SKM-1 (cell line): Measurements from ENCODE around the gene RPS25.
"Not testable (repeated sequence)": the region's sequence is repeated elsewhere in the genome, so short reads cannot be mapped to it uniquely, and the experiment has no call there.

Source experiments
- DNase-seq: peaks from one replicate; lab custom pipeline; 2025; ENCODE audit not compliant: unreplicated experiment; lab: John Stamatoyannopoulos, UW

RPS25 gene

GRCh38 chr11:119039471-119039870, 21.3 kb upstream of the RPS25 start:
- not testable (repeated sequence) for DNase-seq

GRCh38 chr11:119038884-119039283, 20.7 kb upstream of the RPS25 start:
- DNase-seq = no peak

- DNase-seq = no peak
These were observed 16.7 kb upstream of the RPS25 start for GRCh38 chr11:119034813-119035212.

- DNase-seq = not testable (repeated sequence)
These were observed 15.3 kb upstream of the RPS25 start for GRCh38 chr11:119033421-119033820.

GRCh38 chr11:119031912-119032280, 13.8 kb upstream of the RPS25 start:
- DNase-seq = no peak

GRCh38 chr11:119030329-119031047, 12.3 kb upstream of the RPS25 start, which contains the start of gene SLC37A4:
TSS of gene SLC37A4 (minus strand) at chr11:119030877.
- DNase-seq = peak; percentile 90

GRCh38 chr11:119030029-119030328, 11.8 kb upstream of the RPS25 start:
- no peak for DNase-seq

GRCh38 chr11:119029340-119030028, 11.3 kb upstream of the RPS25 start:
- DNase-seq = no peak

- no peak for DNase-seq
These were observed 10.9 kb upstream of the RPS25 start for GRCh38 chr11:119029069-119029339.

- DNase-seq = no peak
These were observed 10.4 kb upstream of the RPS25 start for GRCh38 chr11:119028346-119029068.

GRCh38 chr11:119027561-119028345, 9.6 kb upstream of the RPS25 start:
- no peak for DNase-seq

GRCh38 chr11:119026970-119027369, 8.8 kb upstream of the RPS25 start:
- no peak for DNase-seq

GRCh38 chr11:119025978-119026766, 8.0 kb upstream of the RPS25 start:
- DNase-seq = no peak

- no peak for DNase-seq
These were observed 7.4 kb upstream of the RPS25 start for GRCh38 chr11:119025541-119025940.

GRCh38 chr11:119025099-119025473, 6.9 kb upstream of the RPS25 start:
- no peak for DNase-seq

GRCh38 chr11:119024430-119025098, 6.4 kb upstream of the RPS25 start:
- DNase-seq = no peak

- no peak for DNase-seq
These were observed 5.6 kb upstream of the RPS25 start for GRCh38 chr11:119023741-119024140.

- no peak for DNase-seq
These were observed 3.5 kb upstream of the RPS25 start for GRCh38 chr11:119021631-119022030.

- no peak for DNase-seq
These were observed 1.9 kb upstream of the RPS25 start for GRCh38 chr11:119019996-119020395.

GRCh38 chr11:119017377-119017776, 766 bp downstream of the RPS25 start:
- not testable (repeated sequence) for DNase-seq
